Uterus (tissue), 4 donors: ENCODE results near the gene ARID5B. TPM values are rescaled to one million over a fixed set of nuclear protein-coding genes. Genes with fewer than 3 reads are reported as not detected.
A peak's percentile ranks its signal among the peaks of the same experiment; 100 is the strongest.

Source experiments
- DNase-seq, 2 donors: peaks; one replicate each; pipeline ENCODE4 v3.0.0-alpha.2; 2019 to 2020
- H3K27ac ChIP-seq, 2 donors: fragments of 200-600 bp; sonication (generic); 1 replicate in 1 of 2; 2 replicates in 1 of 2; pipeline ENCODE4 v1.5.1; 2016 to 2018
- H3K27me3 ChIP-seq, 2 donors: fragments of 200-600 bp; sonication (generic); one replicate each; pipeline ENCODE4 v1.5.1; 2018 to 2019; ENCODE audit warnings: control low read depth in 1 of 2
- H3K36me3 ChIP-seq, 2 donors: fragments of 200-600 bp; sonication (generic); one replicate each; pipeline ENCODE4 v1.5.1; 2019; ENCODE audit warnings: control low read depth in 1 of 2
- H3K4me1 ChIP-seq, 2 donors: fragments of 200-600 bp; sonication (generic); one replicate each; pipeline ENCODE4 v1.5.1; 2018 to 2019; ENCODE audit warnings: control low read depth in 1 of 2
- H3K4me3 ChIP-seq, 2 donors: fragments of 200-600 bp; sonication (generic); 1 replicate in 1 of 2; 2 replicates in 1 of 2; pipeline ENCODE4 v1.5.1; 2018 to 2019; ENCODE audit warnings: mild to moderate bottlenecking in 1 of 2
- H3K9me3 ChIP-seq, 2 donors: fragments of 200-600 bp; sonication (generic); one replicate each; pipeline ENCODE4 v1.5.1; 2019; ENCODE audit warnings: control low read depth in 1 of 2
- POLR2A ChIP-seq, 2 donors: fragments of 450-650 bp; IDR thresholded peaks; one replicate each; pipeline ENCODE4 v1.6.1; 2016; ENCODE audit warnings: antibody characterized with exemption in 2 of 2, mild to moderate bottlenecking in 1 of 2, moderate library complexity in 1 of 2
- intact Hi-C: fragments of 100-400 bp; cut with DNase I; formaldehyde crosslinking; loops from one replicate; pipeline ENCODE4 v1.15.1; 2023; ENCODE audit warnings: low total_unique reads
- total RNA-seq, 4 donors: library from RNA; depleted of rRNA in 3 of 4; stranded (reverse); fragments of >200 nt in 3 of 4; gene quantifications; one replicate each; pipeline versions ENCODE4 v1.1.0 to v1.2.4, GENCODE V29; 2014 to 2023
- TF ChIP-seq, protein P1 (sequence below), 4 experiments: fragments of 200-600 bp in 2 of 4; fragments of 450-650 bp in 2 of 4; sonication (generic) in 2 of 4; IDR thresholded peaks; one replicate each; pipeline ENCODE4 v1.5.1; 2016 to 2019; ENCODE audit warnings: antibody characterized with exemption in 4 of 4, mild to moderate bottlenecking in 2 of 4, moderate library complexity in 1 of 4
- donor health status: DM: yes; HTN: yes; CAD: no.

Gene ARID5B
- total RNA-seq, 4 donors from 2014 or later: 38.7 to 64.1 (median 56.6) TPM

DNA sequence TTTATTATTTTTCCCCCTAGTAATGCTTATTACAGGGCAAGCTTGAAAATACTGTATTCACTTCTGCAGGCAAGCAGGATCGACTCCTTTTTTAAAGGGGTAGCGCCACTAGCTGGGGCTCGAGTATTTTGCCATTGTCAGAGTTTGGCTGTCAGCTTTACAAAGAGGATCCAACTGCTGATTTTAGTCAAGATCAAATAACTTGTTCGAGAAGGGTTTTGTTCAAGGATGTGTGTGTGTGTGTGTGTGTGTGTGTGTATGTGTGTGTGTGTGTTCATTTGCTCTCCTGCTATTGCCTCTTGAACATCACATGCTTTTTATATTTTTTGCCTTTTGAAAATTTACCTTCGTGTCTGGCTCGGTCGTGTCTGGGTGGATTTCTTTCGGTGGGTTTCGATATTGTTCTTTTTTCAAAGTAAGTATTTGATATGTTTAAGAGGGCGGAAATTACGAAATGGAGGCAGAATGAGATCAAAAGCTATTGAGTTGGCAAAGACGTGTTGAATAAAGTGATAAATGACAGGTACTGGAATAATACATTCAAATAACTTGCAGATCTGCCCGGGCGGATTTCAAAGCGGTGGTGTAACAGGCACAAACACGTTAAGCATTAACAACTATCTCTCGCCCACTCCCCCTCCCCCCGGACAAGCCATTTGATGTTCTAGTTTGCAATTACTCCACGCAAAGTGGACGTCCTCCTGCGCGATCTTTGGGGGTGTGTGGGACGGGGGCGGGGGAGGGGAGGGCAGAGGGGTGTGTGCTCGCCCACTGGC is 1.1 kb downstream of the ARID5B start:
- intact Hi-C loops: loop anchor here (10.0 kb wide), 1 partner anchor 122 kb away; no protein-coding TSS in a partner anchor
- Histone ChIP-seq H3K27me3 (no peaks in the 10 kb centered on the region), H3K4me3 (peak overlapping the region; percentile 75 to 83), H3K4me1 (peaks cover 0 to 4% of the 10 kb centered on the region in 2 donors), H3K36me3 (no peaks in the 10 kb centered on the region), H3K9me3 (no peaks in the 10 kb centered on the region), H3K27ac (peak overlapping the region; percentile 98 to 100)
- peak; percentile 50 to 72 for DNase-seq
- peak in 1 of 2 donors; percentile 26 for TF ChIP-seq POLR2A (IDR thresholded peaks at IDR 0.05)
- TF ChIP-seq, protein P1, sequence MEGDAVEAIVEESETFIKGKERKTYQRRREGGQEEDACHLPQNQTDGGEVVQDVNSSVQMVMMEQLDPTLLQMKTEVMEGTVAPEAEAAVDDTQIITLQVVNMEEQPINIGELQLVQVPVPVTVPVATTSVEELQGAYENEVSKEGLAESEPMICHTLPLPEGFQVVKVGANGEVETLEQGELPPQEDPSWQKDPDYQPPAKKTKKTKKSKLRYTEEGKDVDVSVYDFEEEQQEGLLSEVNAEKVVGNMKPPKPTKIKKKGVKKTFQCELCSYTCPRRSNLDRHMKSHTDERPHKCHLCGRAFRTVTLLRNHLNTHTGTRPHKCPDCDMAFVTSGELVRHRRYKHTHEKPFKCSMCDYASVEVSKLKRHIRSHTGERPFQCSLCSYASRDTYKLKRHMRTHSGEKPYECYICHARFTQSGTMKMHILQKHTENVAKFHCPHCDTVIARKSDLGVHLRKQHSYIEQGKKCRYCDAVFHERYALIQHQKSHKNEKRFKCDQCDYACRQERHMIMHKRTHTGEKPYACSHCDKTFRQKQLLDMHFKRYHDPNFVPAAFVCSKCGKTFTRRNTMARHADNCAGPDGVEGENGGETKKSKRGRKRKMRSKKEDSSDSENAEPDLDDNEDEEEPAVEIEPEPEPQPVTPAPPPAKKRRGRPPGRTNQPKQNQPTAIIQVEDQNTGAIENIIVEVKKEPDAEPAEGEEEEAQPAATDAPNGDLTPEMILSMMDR (IDR thresholded peaks at IDR 0.05): peak; percentile 3 to 37 (median 17)

DNA sequence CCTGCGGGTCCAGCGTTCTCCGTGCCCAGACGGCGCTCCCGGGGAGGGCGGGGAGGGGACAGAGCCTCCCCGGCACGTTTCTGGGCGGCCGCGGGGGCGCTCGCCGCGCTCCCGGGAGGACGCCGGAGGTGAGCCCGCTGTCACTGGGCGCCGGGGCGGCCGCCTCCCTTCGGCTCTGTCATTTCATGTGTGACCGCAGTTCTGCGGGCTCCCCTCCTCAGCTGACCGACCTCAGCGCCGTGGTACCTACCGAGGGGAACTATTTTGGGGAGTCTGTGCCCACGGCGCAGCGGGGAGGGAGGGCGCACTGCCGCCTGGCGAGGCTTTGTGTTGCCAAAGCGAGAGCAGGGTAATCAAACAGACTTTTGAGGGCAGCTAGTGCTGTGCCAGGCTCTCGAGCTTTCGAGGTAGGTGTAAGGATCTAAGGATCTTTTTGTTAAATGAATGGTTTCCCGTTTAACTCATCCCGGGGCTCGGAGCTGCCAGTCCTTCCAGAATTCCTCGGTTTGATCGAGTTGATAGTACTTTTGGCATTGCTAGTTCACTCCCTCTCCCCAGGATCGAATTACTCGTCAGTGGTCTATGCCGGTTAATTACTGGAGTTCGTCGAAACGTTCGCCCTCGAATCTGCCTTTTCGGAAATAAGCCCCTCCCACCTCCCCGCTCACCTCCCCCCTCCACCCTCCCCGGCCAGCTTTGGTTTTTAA is 1.9 kb downstream of the ARID5B start:
- TF ChIP-seq POLR2A (IDR thresholded peaks at IDR 0.05): peak; percentile 17 to 51
- TF ChIP-seq, protein P1 (IDR thresholded peaks at IDR 0.05): peak in 3 of 4 experiments; percentile 14 to 36 (median 30)
- Histone ChIP-seq H3K27me3 (no peaks in the 10 kb centered on the region), H3K27ac (peak overlapping the region; percentile 98 to 100), H3K4me3 (peak overlapping the region; percentile 75 to 83), H3K36me3 (no peaks in the 10 kb centered on the region), H3K9me3 (no peaks in the 10 kb centered on the region), H3K4me1 (peaks cover 0 to 4% of the 10 kb centered on the region in 2 donors)
- intact Hi-C loops: loop anchor here (10.0 kb wide), 1 partner anchor 121 kb away; no protein-coding TSS in a partner anchor
- peak; percentile 58 to 66 for DNase-seq

DNA sequence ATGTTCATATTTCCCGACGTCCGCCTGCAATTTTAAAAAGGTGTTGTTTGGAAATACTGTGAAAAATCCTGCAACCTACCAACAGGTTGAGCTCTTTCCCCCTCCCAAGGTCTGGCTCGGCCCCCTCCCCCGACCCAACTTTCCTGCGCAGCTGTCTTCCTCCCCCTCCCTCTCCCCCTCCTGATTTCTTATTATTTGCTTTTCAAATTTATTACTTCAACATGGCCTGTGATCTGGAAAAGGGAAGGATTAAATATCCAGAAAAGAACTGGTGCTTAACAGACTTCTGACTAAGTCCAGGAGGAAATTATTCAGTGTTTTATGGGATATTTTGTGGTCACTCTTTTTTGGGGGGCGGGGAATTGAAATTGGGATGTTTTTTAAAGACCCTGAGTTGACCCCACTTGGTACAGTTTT is 2.4 kb downstream of the ARID5B start:
- intact Hi-C loops: loop anchor here (10.0 kb wide), 1 partner anchor 121 kb away; no protein-coding TSS in a partner anchor
- no peak for TF ChIP-seq POLR2A (IDR thresholded peaks at IDR 0.05)
- TF ChIP-seq, protein P1 (IDR thresholded peaks at IDR 0.05): no peak
- Histone ChIP-seq H3K27me3 (no peaks in the 10 kb centered on the region), H3K4me3 (peak overlapping the region; percentile 75 to 83), H3K27ac (peak overlapping the region; percentile 98 to 100), H3K36me3 (no peaks in the 10 kb centered on the region), H3K9me3 (no peaks in the 10 kb centered on the region), H3K4me1 (peaks cover 0 to 4% of the 10 kb centered on the region in 2 donors)
- DNase-seq: no peak

DNA sequence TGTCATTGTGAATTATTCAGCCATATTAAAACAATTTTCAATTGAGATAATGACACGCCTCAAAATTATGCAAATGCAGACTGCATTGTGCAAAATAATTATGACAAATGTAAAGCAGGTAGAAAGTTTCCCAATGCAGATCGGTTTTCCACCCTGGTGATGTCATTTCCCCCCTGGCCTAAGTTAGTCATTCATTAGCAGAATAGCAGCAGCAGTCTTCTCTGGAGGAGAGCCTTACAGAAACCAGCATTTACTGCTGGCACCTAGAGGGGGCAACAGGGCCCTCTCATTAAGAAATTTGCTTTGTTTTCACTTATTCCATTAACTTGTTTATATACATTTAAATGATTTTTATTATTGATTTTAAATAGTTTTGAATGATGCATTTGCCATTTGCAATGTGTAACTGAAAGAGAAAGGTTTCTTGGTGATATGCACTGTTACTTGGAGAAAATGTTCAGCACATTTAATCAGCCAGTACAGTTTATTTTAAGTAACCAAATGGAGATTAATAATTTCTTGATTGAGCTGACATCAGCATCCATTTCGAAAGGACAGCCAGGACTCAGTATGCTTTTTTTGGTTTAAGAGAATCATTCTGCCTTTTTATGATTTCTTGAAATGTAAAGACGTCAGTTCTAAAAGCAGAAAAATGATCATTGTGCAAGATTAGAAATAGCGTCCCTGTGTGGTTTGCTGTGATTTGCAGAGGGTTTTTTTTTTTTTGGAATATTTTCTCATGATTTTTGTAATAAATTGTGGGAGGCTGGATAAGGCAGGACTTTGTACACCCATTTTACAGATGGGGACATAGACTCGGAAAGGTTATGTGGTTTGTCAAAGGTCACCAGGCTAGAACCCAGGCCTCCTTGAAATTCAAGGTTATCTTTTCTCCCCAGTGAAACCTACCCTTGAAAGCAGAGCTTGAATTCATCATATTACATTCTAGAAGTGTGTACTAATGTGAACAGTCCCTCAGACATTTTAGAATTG is 3.5 kb downstream of the ARID5B start:
- peak overlapping the region in 1 of 2 donors; percentile 75 for H3K4me3 ChIP-seq
- H3K36me3 ChIP-seq: no peaks in the 10 kb centered on the region
- no peaks in the 10 kb centered on the region for H3K9me3 ChIP-seq
- DNase-seq: peak in 1 of 2 donors; percentile 61
- intact Hi-C loops: loop anchor here (10.0 kb wide), 1 partner anchor 120 kb away; no protein-coding TSS in a partner anchor
- H3K27ac ChIP-seq: peak overlapping the region; percentile 98 to 100
- no peaks in the 10 kb centered on the region for H3K4me1 ChIP-seq
- H3K27me3 ChIP-seq: no peaks in the 10 kb centered on the region
- TF ChIP-seq POLR2A (IDR thresholded peaks at IDR 0.05): no peak
- TF ChIP-seq, protein P1 (IDR thresholded peaks at IDR 0.05): peak in 2 of 4 experiments; percentile 9 to 28
